ENCODE results near the gene NOBOX.
"Not testable (repeated sequence)": the region's sequence is repeated elsewhere in the genome, so short reads cannot be mapped to it uniquely, and the experiment has no call there.

NOBOX gene

DNA sequence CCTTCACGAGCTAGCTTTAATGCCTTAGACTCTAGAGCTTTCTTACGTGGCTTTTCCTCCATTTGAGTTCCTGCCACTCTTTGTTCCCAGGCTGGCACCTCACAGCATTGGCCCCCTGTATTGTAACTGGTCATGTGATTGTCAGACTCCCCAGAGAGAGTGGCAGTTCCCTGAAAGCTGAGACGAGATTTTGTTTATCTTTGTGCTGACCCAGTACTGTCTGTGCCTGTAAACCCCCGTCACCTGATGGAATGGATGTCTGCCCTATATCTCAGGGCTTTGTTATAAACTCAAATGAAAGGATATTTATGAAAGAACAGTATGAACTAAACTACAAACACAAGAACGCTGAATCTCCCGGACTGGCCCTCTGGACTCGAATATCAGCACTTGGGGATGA is 13.0 kb downstream of the NOBOX start:
- no peak for DNase-seq

DNA sequence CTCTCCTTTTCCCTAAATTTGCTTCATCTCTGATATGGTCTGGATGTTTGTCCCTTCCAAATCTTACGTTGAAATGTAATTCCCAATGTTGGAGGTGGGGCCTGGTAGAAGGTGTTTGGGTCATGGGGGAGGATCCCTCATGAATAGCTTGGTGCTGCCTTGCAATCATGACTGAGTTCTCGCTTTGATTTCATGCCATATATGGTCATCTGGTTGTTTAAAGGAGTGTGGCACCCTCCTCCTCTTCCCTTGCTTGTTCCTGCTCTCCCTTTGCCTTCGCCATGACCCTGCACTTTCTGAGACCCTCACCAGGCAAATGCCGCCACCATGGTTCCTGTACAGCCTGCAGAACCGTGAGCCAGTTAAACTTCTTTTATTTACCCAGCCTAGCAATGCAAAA is 14.5 kb downstream of the NOBOX start:
- no peak for DNase-seq

DNA sequence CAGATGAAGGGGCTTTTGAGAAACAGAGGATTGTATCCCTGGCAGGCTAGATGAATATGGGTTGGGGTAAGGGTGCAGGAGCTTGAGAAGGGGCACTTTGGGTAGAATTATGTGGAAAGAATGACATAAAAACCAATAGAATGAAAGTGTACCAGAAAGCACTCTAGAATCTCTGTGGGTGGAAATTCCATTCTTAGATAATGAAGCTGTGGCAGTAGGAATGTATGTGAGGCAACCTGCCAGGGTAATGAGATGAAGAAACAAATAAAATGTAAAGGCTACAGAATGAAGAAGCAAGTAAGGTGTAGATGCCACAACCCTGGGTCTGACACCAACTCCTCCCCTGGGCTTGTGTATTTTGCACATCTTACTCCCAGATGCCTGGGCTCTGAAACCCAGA is 16.8 kb downstream of the NOBOX start:
- DNase-seq, result no peak

DNA sequence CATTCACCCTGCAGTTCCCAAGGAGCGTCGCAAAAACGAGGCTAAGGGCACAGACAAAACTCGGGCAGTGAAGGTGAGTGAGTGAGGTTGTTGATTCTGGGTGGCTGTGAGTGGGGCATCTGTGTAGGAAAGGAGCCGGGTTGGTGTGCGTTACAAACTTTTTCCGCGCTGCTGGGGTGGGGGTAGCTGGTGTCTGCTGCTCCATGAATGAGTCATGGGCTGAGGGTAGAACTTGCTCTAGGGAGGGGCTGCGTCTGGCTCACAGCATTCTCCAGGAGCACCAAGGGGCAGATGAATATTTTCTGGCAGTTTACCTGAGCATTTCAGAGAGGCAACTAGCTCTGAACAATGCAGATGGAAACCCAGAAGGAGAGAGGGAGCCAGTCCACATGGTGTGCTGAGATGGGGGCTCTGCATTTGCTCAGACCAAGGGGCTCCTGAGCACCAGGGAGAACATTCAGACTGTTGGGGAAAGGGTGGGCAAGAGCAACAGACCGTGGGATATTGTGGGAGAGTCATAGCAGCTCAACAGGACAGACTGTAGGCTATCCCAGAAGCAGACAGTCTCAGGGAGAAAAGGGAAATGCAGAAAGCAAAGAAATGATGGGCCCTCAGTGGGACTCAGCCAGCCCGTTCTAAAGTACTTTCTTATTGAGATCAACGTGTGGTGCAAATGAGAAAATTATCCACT is 18.8 kb downstream of the NOBOX start:
- DNase-seq, result peak; percentile 31

DNA sequence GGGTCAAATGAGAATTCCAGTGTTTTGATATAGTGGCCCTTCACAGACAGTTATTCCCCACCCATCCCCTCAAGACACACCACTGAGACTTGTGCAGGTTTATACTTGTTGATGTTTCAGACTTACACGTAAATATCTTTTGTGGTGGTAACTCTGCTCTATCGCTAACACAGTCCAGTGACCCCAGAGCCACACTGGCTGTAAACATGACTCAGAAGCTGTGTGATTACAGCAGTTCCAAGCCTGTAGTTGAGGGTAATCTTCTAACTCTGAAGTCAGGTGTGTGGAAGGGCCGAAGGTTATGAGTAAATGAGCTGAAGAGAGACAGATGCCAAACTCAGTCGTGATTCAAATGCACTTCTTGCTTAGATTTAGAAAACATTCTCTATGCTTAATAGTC is 19.4 kb downstream of the NOBOX start:
- DNase-seq, result no peak

DNA sequence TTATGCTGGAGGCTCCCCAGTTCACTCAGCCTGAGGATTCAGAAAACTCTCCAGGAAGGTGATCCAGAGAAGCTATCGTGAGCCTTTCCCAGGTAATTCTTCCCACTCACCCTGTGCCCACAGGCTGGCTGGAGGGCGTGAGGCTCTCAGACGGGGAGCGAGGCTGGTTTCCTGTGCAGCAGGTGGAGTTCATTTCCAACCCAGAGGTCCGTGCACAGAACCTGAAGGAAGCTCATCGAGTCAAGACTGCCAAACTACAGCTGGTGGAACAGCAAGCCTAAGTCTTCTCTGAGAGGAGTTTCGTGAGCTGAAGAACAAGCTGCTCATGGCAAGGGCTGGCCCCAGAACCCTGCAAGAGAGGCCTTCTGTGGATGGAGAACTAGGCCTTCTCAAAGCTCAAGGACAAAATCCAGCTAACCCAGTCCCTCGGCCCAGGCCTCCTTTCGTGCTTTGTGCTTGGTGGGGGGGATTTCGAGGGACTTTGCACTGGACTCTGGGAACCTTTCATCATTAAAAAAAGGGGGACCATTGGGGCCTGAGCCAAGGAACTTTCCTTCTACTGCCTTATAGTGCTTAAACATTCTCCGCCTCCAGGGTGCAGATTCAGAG is 23.6 kb downstream of the NOBOX start:
- no peak for DNase-seq

DNA sequence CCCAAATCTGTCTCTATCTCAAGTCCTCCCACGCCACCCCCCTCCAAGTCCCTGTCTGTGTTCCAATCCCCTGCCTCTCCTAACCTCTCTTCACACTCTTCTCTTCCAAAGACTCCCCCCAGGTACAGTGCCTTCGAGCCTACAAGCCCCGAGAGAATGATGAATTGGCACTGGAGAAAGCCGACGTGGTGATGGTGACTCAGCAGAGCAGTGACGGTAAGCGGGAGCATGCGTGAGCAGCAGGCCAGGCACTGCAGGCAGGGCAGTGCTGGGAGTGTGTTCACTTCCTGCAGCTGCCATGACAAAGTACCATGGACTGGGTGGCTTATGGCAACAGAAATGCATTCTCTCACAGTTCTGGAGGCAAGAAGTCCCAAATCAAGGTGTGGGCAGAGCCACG is 24.8 kb downstream of the NOBOX start:
- no peak for DNase-seq

DNA sequence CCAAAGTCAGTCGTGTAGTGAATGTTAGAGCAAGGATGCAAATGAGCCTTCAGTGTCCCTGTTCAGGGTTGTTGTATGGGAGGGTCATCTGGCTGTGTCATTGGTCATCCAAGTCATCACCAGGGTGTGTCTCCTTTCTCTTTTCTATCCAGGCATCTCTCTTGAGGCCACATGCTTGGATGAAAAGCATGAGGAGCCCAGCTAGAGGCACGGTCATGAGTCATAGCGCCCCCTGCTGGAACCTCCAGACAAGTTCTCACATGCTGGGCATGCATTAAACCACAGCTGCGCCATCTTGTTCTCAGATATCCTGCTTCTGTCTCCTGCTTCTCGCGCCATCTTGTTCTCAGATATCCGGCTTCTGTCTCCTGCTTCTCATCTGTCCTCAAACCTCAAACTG is 34.3 kb downstream of the NOBOX start:
- not testable (repeated sequence) for DNase-seq

DNA sequence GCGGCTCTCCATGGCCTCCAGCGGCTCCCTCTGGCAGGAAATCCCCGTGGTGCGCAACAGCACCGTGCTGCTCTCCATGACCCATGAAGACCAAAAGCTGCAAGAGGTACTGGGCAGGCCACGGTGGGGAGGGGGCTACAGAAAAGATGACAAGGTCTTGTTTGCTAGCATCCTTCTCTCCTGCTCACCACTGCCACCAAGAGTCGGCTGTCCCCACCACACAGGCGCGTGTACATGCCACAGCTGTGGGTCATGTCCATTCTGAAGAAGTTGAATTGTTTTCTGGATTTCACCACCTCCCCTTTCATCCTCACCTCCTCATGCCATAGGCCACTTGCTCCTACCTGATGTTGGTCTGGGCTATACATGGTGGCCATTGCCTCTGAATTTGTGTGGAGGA is 36.2 kb downstream of the NOBOX start:
- DNase-seq, result not testable (repeated sequence)

DNA sequence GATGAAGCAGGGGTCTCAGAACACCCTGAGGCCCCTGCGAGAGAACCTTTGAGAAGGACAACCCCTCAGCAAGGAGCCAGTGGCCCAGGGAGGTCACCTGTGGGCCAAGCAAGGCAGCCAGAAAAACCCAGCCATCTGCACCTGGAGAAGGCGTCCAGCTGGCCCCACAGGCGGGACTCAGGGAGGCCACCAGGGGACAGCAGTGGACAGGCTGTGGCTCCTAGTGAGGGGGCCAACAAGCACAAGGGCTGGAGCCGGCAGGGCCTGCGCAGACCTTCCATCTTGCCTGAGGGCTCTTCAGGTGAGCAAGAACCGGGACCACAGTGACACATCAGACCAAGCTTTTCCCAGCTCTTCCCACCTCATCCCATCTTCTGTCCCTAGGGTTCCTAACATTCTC is 38.0 kb downstream of the NOBOX start:
- not testable (repeated sequence) for DNase-seq

DNA sequence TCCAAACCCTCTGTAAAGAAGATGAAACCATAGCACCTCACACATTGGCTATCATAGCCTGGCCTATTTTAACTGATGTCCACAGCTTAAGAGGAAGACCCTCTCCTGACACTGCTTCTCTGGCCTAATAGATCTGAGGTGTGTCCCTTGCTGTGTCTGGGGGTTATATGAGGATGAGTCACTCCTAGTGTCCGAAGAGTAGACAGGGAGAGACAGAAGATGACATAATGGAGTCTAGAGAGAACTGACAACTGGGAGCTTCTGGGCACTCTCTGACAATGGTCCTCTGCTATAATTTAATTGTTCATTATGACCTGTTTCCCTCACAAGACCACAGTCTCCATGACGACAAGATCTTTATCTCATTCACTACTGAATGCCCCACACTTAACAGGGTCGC is 41.4 kb downstream of the NOBOX start:
- DNase-seq, result not testable (repeated sequence)

DNA sequence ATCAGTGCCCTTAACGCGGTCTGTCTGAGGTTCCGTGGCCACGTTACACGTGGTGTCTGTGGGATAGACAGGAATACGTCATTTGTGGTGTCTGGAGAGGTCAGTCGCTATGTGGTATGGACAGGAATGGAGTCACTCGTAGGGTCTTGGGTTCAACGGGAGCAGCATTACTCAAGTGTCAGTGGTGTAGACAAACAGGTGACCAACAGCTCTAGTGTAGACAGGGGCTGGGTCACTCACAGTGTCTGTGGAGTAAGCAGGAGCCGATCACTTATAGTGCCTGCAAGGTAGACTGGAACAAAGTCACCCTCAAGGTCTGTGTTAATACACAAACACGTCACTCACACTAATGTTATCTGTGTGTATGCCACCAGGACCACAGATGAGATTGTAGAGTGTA is 46.6 kb downstream of the NOBOX start:
- not testable (repeated sequence) for DNase-seq

DNA sequence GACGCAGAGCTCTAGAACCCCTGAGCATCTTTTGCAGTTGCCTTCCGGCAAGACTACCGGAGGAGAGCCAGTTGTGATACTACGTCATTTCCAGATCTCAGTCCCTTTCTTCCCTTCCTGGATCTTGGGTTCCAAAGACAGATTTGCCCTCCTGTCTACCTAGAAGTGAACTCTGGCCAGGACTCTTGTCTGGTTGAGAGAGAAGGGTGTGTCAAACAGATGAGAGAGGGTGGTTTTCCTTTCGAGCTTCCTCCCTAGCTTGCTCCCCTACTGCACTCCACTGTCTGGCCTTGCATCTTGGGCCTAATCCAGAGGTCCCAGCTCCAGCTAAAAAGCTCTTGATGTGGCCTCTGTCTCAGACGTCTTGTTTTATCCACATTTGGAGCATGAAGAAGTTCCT is 47.3 kb downstream of the NOBOX start:
- not testable (repeated sequence) for DNase-seq

DNA sequence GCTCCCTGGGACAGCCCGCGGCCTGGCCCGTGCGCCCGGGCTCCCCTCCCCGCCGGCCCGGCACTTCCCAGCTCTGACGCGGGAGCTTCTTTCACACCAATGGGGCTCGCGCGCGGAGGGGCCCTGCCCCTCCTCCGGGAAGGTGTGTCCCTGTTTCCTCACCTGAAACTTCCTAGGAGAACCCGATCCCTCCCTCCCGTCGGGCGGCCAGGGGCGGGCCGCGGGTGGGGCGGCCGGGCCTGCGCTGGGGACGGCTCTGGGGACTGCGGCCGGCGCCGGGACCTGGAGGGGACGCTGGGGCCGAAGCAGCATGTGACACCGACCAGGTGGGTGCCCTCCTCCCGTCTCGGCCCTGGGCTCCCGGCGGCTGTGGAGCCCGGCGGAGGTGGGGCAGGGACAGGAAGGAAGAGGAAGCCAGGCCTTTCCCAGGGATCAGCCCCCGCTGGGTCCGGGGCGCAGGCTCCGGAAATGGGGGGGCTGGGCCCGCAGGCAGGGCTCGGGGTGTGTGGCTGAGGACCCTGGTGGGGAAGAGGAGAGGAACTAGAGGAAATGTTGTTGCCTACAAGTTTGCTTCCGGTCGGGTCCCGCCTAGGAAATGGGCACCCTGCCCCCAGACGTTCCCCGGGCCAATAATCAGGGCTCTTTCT is 48.2 kb downstream of the NOBOX start, which contains the start of gene ARHGEF5:
Gene ARHGEF5, plus strand, starts transcription at position 227 of the 647 bp plus-strand sequence. CDS start 7,268 bp downstream, outside the sequence.
- not testable (repeated sequence) for DNase-seq

DNA sequence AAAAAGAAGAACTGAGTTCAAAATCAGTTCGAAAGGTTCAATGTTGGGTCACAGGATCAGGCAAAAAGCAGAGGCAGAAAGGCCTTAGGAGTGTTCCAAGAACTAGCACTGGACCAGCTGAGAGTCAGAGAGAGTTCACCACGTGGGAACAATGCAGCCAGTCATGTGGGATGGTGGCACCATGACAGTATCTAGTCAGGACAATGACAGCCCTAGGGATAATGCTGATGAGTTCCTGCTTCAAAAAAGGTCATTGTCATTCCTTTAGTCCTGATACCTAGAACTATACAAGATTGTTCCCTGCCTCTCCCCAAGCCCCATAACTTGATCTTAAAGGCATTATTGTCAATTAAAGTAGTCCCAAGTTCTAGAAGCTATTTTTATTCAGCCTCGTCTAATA is 51.8 kb downstream of the NOBOX start:
- not testable (repeated sequence) for DNase-seq

DNA sequence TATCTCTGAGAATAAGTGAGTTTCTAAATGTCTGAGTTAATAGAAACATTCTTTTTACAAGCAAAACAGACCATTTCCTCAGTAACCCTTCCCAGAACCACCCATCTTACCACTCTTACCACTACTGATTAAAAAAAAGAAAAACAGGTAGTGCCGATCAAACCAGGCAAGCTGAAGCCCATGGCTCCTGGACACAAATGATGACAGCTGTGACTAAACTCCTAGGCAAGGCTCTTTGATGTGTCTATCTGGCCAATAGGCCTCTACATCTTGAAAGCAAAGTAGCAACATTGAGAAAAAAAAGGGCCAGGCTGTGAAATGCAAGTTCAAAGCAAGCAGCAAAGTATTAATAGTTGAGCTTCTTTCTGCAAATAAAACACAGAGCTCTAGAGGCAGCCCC is 54.9 kb downstream of the NOBOX start:
- not testable (repeated sequence) for DNase-seq

Data from activated T-cell treated with anti-CD3 and anti-CD28 coated beads for 4 hours (primary cell).